ENCODE measurements around the gene FAM227B.

DNA sequence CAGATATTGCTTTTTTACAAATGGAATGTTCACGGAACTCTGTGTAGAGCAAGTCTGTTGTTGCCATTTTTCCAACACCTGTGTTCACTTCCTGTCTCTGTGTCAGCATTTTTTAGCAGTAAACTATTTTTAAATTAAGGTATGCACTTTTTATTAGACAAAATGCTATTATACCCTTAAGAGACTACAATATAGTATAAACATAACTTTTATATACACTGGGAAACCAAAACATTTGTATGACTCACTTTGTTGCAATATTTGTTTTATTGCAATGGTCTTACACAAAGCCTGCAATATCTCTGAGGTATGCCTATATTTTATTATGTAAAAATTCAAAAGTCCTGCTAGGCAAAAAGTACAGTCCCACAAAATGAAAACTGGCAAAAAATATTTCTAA is 237.4 kb downstream of the FAM227B start:
- TF ChIP-seq YY1 (IDR thresholded peaks at IDR 0.05; ENCODE audit: low read depth) (no peak), REST (IDR thresholded peaks at IDR 0.05; ENCODE audit: low read depth) (no peak), CREB1 (IDR thresholded peaks at IDR 0.05; ENCODE audit: low read depth) (no peak), EGR1 (IDR thresholded peaks at IDR 0.05) (no peak), RAD21 (IDR thresholded peaks at IDR 0.05; ENCODE audit: low read depth) (no peak), CEBPB (IDR thresholded peaks at IDR 0.05) (no peak), TAF1 (IDR thresholded peaks at IDR 0.05; ENCODE audit: low read depth) (no peak)
- TF ChIP-seq, protein P1, sequence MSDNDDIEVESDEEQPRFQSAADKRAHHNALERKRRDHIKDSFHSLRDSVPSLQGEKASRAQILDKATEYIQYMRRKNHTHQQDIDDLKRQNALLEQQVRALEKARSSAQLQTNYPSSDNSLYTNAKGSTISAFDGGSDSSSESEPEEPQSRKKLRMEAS (IDR thresholded peaks at IDR 0.05): no peak
